ACC112 (cell line): Measurements from ENCODE around the gene FBXL14.

ENCODE experiments used
- H2AFZ ChIP-seq: fragments of 200-600 bp; sonication (generic); one replicate; pipeline ENCODE4 v1.6.0; 2017; ENCODE audit warnings: antibody characterized with exemption, low read length; ENCODE audit not compliant: unreplicated experiment
- H3K27ac ChIP-seq: fragments of 200-600 bp; sonication (generic); 2 replicates; pipeline ENCODE4 v1.5.1; 2014; ENCODE audit warnings: low read depth, mild to moderate bottlenecking, antibody characterized with exemption, low read length, moderate library complexity
- H3K27me3 ChIP-seq: fragments of 200-600 bp; sonication (generic); 2 replicates; pipeline ENCODE4 v1.6.1; 2014; ENCODE audit warnings: mild to moderate bottlenecking, antibody characterized with exemption, low read length, moderate library complexity, mixed read lengths; ENCODE audit not compliant: insufficient read depth
- H3K36me3 ChIP-seq: fragments of 200-600 bp; sonication (generic); 2 replicates; pipeline ENCODE4 v1.6.1; 2016; ENCODE audit warnings: mild to moderate bottlenecking, antibody characterized with exemption, low read length, moderate library complexity, mixed read lengths; ENCODE audit not compliant: insufficient read depth
- H3K4me1 ChIP-seq: fragments of 200-600 bp; sonication (generic); one replicate; pipeline ENCODE4 v1.6.1; 2016; ENCODE audit warnings: low read length, mixed read lengths; ENCODE audit not compliant: insufficient read depth, unreplicated experiment, control insufficient read depth
- H3K4me3 ChIP-seq: fragments of 200-600 bp; sonication (generic); 2 replicates; pipeline ENCODE4 v1.5.1; 2014; ENCODE audit warnings: mild to moderate bottlenecking, low read depth, low read length
- H3K79me2 ChIP-seq: fragments of 200-600 bp; sonication (generic); one replicate; pipeline ENCODE4 v1.6.0; 2016; ENCODE audit warnings: low read length; ENCODE audit not compliant: control insufficient read depth, unreplicated experiment, insufficient read depth

The FBXL14 gene

GRCh38 chr12:1634149-1634548 is 39.8 kb upstream of the FBXL14 start:
- no peak overlapping the region for H3K27ac ChIP-seq
- no peaks in the 10 kb centered on the region for H3K27me3 ChIP-seq
- H3K79me2 ChIP-seq, result no peaks in the 10 kb centered on the region
- no peaks in the 10 kb centered on the region for H3K4me1 ChIP-seq
- no peak overlapping the region for H3K4me3 ChIP-seq
- no peak overlapping the region for H2AFZ ChIP-seq
- no peaks in the 10 kb centered on the region for H3K36me3 ChIP-seq

- Histone ChIP-seq H3K4me3 (no peak overlapping the region), H2AFZ (no peak overlapping the region), H3K27me3 (no peaks in the 10 kb centered on the region), H3K79me2 (no peaks in the 10 kb centered on the region), H3K36me3 (no peaks in the 10 kb centered on the region), H3K27ac (no peak overlapping the region), H3K4me1 (no peaks in the 10 kb centered on the region)
These were observed 39.1 kb upstream of the FBXL14 start for GRCh38 chr12:1633459-1633858.

- Histone ChIP-seq H3K79me2 (no peaks in the 10 kb centered on the region), H3K4me1 (no peaks in the 10 kb centered on the region), H2AFZ (no peak overlapping the region), H3K27ac (no peak overlapping the region), H3K4me3 (no peak overlapping the region), H3K36me3 (no peaks in the 10 kb centered on the region), H3K27me3 (no peaks in the 10 kb centered on the region)
These were observed 38.3 kb upstream of the FBXL14 start for GRCh38 chr12:1632702-1633101.

GRCh38 chr12:1630827-1631591 is 36.6 kb upstream of the FBXL14 start:
- Histone ChIP-seq H3K79me2 (no peaks in the 10 kb centered on the region), H3K4me1 (no peaks in the 10 kb centered on the region), H3K36me3 (no peaks in the 10 kb centered on the region), H3K4me3 (no peak overlapping the region), H3K27me3 (no peaks in the 10 kb centered on the region), H2AFZ (no peak overlapping the region), H3K27ac (no peak overlapping the region)

GRCh38 chr12:1630133-1630826 is 35.9 kb upstream of the FBXL14 start:
- Histone ChIP-seq H3K27me3 (no peaks in the 10 kb centered on the region), H3K27ac (no peak overlapping the region), H2AFZ (peak overlapping the region; percentile 53), H3K4me1 (peaks cover 3% of the 10 kb centered on the region), H3K36me3 (no peaks in the 10 kb centered on the region), H3K79me2 (no peaks in the 10 kb centered on the region), H3K4me3 (peak overlapping the region; percentile 80)

GRCh38 chr12:1629338-1630132 is 35.2 kb upstream of the FBXL14 start:
- Histone ChIP-seq H3K79me2 (no peaks in the 10 kb centered on the region), H3K4me3 (peak overlapping the region; percentile 80), H3K36me3 (no peaks in the 10 kb centered on the region), H3K27ac (no peak overlapping the region), H3K27me3 (no peaks in the 10 kb centered on the region), H3K4me1 (peaks cover 5% of the 10 kb centered on the region), H2AFZ (peak overlapping the region; percentile 53)

GRCh38 chr12:1628666-1629337 is 34.4 kb upstream of the FBXL14 start, which contains the start of gene WNT5B:
Gene WNT5B, plus strand, starts transcription at chr12:1629231. Its CDS starts 2,124 bp downstream, at chr12:1631355.
- peak within 1 kb of the TSS; percentile 80 for H3K4me3 ChIP-seq
- H3K27me3 ChIP-seq, result no peaks in the 10 kb centered on the region
- H2AFZ ChIP-seq, result peak within 1 kb of the TSS; percentile 53
- H3K27ac ChIP-seq, result no peak within 1 kb of the TSS
- H3K4me1 ChIP-seq, result peaks cover 5% of the 10 kb centered on the region
- H3K36me3 ChIP-seq, result no peaks in the 10 kb centered on the region
- H3K79me2 ChIP-seq, result no peaks in the 10 kb centered on the region

GRCh38 chr12:1622406-1622805 is 28.0 kb upstream of the FBXL14 start:
- H3K4me3 ChIP-seq, result no peak overlapping the region
- H3K36me3 ChIP-seq, result no peaks in the 10 kb centered on the region
- H2AFZ ChIP-seq, result no peak overlapping the region
- H3K27me3 ChIP-seq, result no peaks in the 10 kb centered on the region
- H3K27ac ChIP-seq, result no peak overlapping the region
- H3K4me1 ChIP-seq, result peaks cover 21% of the 10 kb centered on the region
- no peaks in the 10 kb centered on the region for H3K79me2 ChIP-seq

- H3K27me3 ChIP-seq, result no peaks in the 10 kb centered on the region
- H3K36me3 ChIP-seq, result no peaks in the 10 kb centered on the region
- no peak overlapping the region for H3K27ac ChIP-seq
- H2AFZ ChIP-seq, result no peak overlapping the region
- peaks cover 16% of the 10 kb centered on the region for H3K4me1 ChIP-seq
- H3K79me2 ChIP-seq, result no peaks in the 10 kb centered on the region
- H3K4me3 ChIP-seq, result no peak overlapping the region
These were observed 25.7 kb upstream of the FBXL14 start for GRCh38 chr12:1620092-1620491.

- Histone ChIP-seq H3K36me3 (no peaks in the 10 kb centered on the region), H3K4me1 (peaks cover 16% of the 10 kb centered on the region), H3K27me3 (no peaks in the 10 kb centered on the region), H2AFZ (peak overlapping the region; percentile 25), H3K27ac (no peak overlapping the region), H3K4me3 (no peak overlapping the region), H3K79me2 (no peaks in the 10 kb centered on the region)
These were observed 25.2 kb upstream of the FBXL14 start for GRCh38 chr12:1619587-1619986.
